Neural progenitor cell (in vitro differentiated cells): ENCODE measurements around the gene IPPK.

Source experiments
- CTCF ChIP-seq: fragments of 200-600 bp; sonication (generic); IDR thresholded peaks from 2 replicates; pipeline ENCODE4 v1.5.1; 2017; ENCODE audit warnings: antibody characterized with exemption, mild to moderate bottlenecking
- EZH2phosphoT487 ChIP-seq: fragments of 200-600 bp; sonication (generic); IDR thresholded peaks from 2 replicates; pipeline ENCODE4 v1.6.1; 2017; ENCODE audit warnings: antibody characterized with exemption

- TF ChIP-seq CTCF = peak; percentile 21
- TF ChIP-seq EZH2phosphoT487 = no peak
These were observed 17.0 kb upstream of the IPPK start for GRCh38 chr9:92686954-92687353.
